Endodermal cell (in vitro differentiated cells): ENCODE results near the gene COLGALT1. TPM values are rescaled to one million over a fixed set of nuclear protein-coding genes. Genes with fewer than 3 reads are reported as not detected.

Experiments used
- DNase-seq: peaks from one replicate; pipeline ENCODE4 v3.0.0-alpha.2; 2017
- H3K27ac ChIP-seq: 2 replicates; pipeline ENCODE4 v1.5.1; 2013; ENCODE audit warnings: mild to moderate bottlenecking, low read depth, low read length, moderate library complexity
- H3K27me3 ChIP-seq: 2 replicates; pipeline ENCODE4 v1.6.1; 2013; ENCODE audit warnings: mild to moderate bottlenecking, low read length, moderate library complexity; ENCODE audit not compliant: insufficient read depth, control insufficient read depth, poor library complexity, severe bottlenecking
- H3K36me3 ChIP-seq: 2 replicates; pipeline ENCODE4 v1.7.0; 2013; ENCODE audit warnings: mild to moderate bottlenecking, low read length, moderate library complexity; ENCODE audit not compliant: control insufficient read depth, insufficient read depth
- H3K4me1 ChIP-seq: one replicate; pipeline ENCODE4 v1.7.0; 2013; ENCODE audit warnings: low read length; ENCODE audit not compliant: control insufficient read depth, insufficient read depth
- H3K4me3 ChIP-seq: 2 replicates; pipeline ENCODE4 v1.5.1; 2013; ENCODE audit warnings: mild to moderate bottlenecking, low read length, moderate library complexity
- H3K9ac ChIP-seq: 2 replicates; pipeline ENCODE4 v1.6.1; 2013; ENCODE audit warnings: mild to moderate bottlenecking, low read length, moderate library complexity; ENCODE audit not compliant: poor library complexity, severe bottlenecking; ENCODE audit errors: extremely low read depth
- H3K9me3 ChIP-seq: 2 replicates; pipeline ENCODE4 v1.6.1; 2013; ENCODE audit warnings: mild to moderate bottlenecking, low read length, moderate library complexity; ENCODE audit not compliant: control insufficient read depth
- H3K27ac Mint-ChIP-seq: 2 replicates; pipeline ENCODE4 v1.8.0; 2020; ENCODE audit warnings: mixed read lengths
- H3K27me3 Mint-ChIP-seq: 2 replicates; pipeline ENCODE4 v1.8.0; 2021; ENCODE audit warnings: mild to moderate bottlenecking, mixed read lengths; ENCODE audit not compliant: insufficient read depth
- H3K36me3 Mint-ChIP-seq: 2 replicates; pipeline ENCODE4 v1.8.0; 2020; ENCODE audit warnings: low read depth, mixed read lengths
- H3K4me1 Mint-ChIP-seq: 2 replicates; pipeline ENCODE4 v1.8.0; 2020; ENCODE audit warnings: mixed read lengths
- H3K4me3 Mint-ChIP-seq: 2 replicates; pipeline ENCODE4 v1.8.0; 2020; ENCODE audit warnings: mild to moderate bottlenecking, moderate library complexity, mixed read lengths
- H3K9me3 Mint-ChIP-seq: 2 replicates; pipeline ENCODE4 v1.8.0; 2020; ENCODE audit warnings: mild to moderate bottlenecking, mixed read lengths
- WGBS, 2 experiments: methylation state at CpG; one replicate each; pipeline versions ENCODE4 v1.1.5 to v1.1.7; 2013; ENCODE audit warnings: missing lambda C conversion rate in 2 of 2, mixed read lengths in 1 of 2; ENCODE audit not compliant: insufficient coverage in 1 of 2, insufficient read length in 1 of 2; 5-methylcytosine and 5-hydroxymethylcytosine counted together
- total RNA-seq, 2 donors: library from RNA; stranded (reverse); fragmentation: NEBNext Ultra II Directional in 1 of 2; extraction: Animal tissue kit (Norgen Biotek cat#: 25700) in 1 of 2; gene quantifications; 2 replicates in 1 of 2; 3 replicates in 1 of 2; pipeline ENCODE4 v1.2.1, GENCODE V29; 2021
- TF ChIP-seq, protein P1 (sequence below): fragments of 200-600 bp; sonication (generic); conservative IDR thresholded peaks from 2 replicates; pipeline ENCODE4 v1.5.0; 2021; ENCODE audit warnings: antibody characterized with exemption, mild to moderate bottlenecking

The COLGALT1 gene
- total RNA-seq, 2 donors from 2014 or later = 61.2 to 68.3 TPM

DNA sequence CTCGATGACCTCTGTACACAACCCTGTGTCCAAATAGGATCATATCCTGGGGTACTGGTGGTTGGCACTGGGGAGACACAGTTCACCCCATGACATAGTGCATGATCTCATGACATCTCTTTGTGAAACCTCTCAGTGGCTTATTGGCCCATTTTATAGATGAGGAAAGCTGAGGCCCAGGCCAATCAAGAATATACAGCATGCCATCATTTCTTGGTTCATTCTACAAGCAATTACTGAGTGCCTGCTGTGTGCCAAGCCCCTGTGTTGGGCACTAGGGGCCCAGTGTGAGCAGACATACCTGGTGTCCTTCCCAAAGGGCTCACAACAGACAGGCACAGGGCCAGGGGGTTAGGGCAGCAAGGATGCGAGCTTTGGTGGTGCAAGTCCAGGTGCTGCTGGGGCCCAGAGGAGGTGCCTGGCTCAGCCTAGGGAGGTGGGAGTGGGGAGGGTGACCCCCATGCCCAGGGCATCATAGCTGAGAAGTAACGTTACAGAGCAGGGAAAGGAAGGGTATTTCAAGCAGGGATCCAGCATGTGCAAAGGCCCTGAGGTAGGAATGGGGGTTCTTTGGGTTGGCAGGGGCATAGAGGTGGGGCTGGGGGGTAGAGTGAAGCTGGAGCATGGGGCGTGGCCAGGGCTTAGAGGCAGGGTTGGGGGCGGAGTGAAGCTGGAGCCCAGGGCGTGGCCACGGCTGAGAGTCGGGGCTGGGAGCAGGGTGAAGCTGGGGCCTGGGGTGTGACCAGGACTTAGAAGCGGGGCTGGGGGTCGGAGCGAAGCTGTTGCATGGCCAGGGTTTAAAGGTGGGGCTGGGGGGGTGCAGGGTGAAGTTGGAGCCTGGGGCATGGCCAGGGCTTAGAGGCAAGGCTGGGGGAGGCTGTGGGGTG, 20.7 kb downstream of the COLGALT1 start:
- H3K36me3 Mint-ChIP-seq = peaks cover 49% of the 10 kb centered on the region
- no peak for DNase-seq
- H3K36me3 ChIP-seq = peaks cover 56% of the 10 kb centered on the region

GRCh38 chr19:17576758-17577456, 21.5 kb downstream of the COLGALT1 start:
- no peaks in the 10 kb centered on the region for H3K27me3 Mint-ChIP-seq
- H3K27ac Mint-ChIP-seq = no peak overlapping the region
- Histone ChIP-seq H3K36me3 (peaks cover 60% of the 10 kb centered on the region), H3K9ac (no peak overlapping the region), H3K4me1 (no peaks in the 10 kb centered on the region), H3K27ac (no peak overlapping the region), H3K4me3 (no peak overlapping the region), H3K27me3 (no peaks in the 10 kb centered on the region), H3K9me3 (no peaks in the 10 kb centered on the region)
- peak; percentile 100 for DNase-seq
- peaks cover 3% of the 10 kb centered on the region for H3K4me1 Mint-ChIP-seq
- 73 to 79% methylated on average over 18 to 34 of the region's 34 CpGs for WGBS, 2 experiments
- TF ChIP-seq, protein P1, sequence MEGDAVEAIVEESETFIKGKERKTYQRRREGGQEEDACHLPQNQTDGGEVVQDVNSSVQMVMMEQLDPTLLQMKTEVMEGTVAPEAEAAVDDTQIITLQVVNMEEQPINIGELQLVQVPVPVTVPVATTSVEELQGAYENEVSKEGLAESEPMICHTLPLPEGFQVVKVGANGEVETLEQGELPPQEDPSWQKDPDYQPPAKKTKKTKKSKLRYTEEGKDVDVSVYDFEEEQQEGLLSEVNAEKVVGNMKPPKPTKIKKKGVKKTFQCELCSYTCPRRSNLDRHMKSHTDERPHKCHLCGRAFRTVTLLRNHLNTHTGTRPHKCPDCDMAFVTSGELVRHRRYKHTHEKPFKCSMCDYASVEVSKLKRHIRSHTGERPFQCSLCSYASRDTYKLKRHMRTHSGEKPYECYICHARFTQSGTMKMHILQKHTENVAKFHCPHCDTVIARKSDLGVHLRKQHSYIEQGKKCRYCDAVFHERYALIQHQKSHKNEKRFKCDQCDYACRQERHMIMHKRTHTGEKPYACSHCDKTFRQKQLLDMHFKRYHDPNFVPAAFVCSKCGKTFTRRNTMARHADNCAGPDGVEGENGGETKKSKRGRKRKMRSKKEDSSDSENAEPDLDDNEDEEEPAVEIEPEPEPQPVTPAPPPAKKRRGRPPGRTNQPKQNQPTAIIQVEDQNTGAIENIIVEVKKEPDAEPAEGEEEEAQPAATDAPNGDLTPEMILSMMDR = no peak
- H3K9me3 Mint-ChIP-seq = no peaks in the 10 kb centered on the region
- peaks cover 51% of the 10 kb centered on the region for H3K36me3 Mint-ChIP-seq
- H3K4me3 Mint-ChIP-seq = peak overlapping the region; percentile 46

More for the DNA sequence above, 20.7 kb downstream of the COLGALT1 start:
- H3K4me3 Mint-ChIP-seq = no peak overlapping the region
- Histone ChIP-seq H3K9me3 (no peaks in the 10 kb centered on the region), H3K27me3 (no peaks in the 10 kb centered on the region), H3K27ac (no peak overlapping the region), H3K4me3 (no peak overlapping the region), H3K4me1 (no peaks in the 10 kb centered on the region), H3K9ac (no peak overlapping the region)
- H3K4me1 Mint-ChIP-seq = peaks cover 3% of the 10 kb centered on the region
- no peaks in the 10 kb centered on the region for H3K27me3 Mint-ChIP-seq
- no peaks in the 10 kb centered on the region for H3K9me3 Mint-ChIP-seq
- H3K27ac Mint-ChIP-seq = no peak overlapping the region
- TF ChIP-seq, protein P1 = no peak
- WGBS, 2 experiments = 89 to 97% methylated on average over 3 to 11 of the region's 11 CpGs

- Histone ChIP-seq H3K9ac (no peak overlapping the region), H3K4me1 (no peaks in the 10 kb centered on the region), H3K36me3 (peaks cover 59% of the 10 kb centered on the region), H3K4me3 (no peak overlapping the region), H3K9me3 (no peaks in the 10 kb centered on the region), H3K27me3 (no peaks in the 10 kb centered on the region), H3K27ac (no peak overlapping the region)
- TF ChIP-seq, protein P1 = no peak
- Mint-ChIP-seq H3K4me3 (peak overlapping the region; percentile 46), H3K9me3 (no peaks in the 10 kb centered on the region), H3K36me3 (peaks cover 53% of the 10 kb centered on the region), H3K4me1 (peaks cover 3% of the 10 kb centered on the region), H3K27ac (no peak overlapping the region), H3K27me3 (no peaks in the 10 kb centered on the region)
- 92 to 100% methylated on average over 12 to 22 of the region's 22 CpGs for WGBS, 2 experiments
- DNase-seq = no peak
Measured at GRCh38 chr19:17577457-17578097, 22.1 kb downstream of the COLGALT1 start.
